Right renal cortex interstitium (tissue), 3 donors: ENCODE results near the gene AKNA. TPM values are rescaled to one million over a fixed set of nuclear protein-coding genes. Genes with fewer than 3 reads are reported as not detected.

Experiments
- DNase-seq, 3 donors: peaks; one replicate each; pipeline ENCODE4 v3.0.0-alpha.2; 2013; ENCODE audit warnings: low read depth in 3 of 3, low spot score in 2 of 3
- polyA plus RNA-seq, 3 donors: library from polyadenylated mRNA; unstranded; fragments of 120-200 nt; gene quantifications; one replicate each; pipeline ENCODE4 v1.2.1, GENCODE V29; 2013; ENCODE audit not compliant: insufficient read length in 3 of 3

The AKNA gene
- polyA plus RNA-seq, 3 donors: 10.5 to 11.1 (median 11.0) TPM

GRCh38 chr9:114291064-114291474 lies 96.7 kb downstream of the AKNA start:
- DNase-seq: peak in 1 of 3 donors; percentile 41

DNA sequence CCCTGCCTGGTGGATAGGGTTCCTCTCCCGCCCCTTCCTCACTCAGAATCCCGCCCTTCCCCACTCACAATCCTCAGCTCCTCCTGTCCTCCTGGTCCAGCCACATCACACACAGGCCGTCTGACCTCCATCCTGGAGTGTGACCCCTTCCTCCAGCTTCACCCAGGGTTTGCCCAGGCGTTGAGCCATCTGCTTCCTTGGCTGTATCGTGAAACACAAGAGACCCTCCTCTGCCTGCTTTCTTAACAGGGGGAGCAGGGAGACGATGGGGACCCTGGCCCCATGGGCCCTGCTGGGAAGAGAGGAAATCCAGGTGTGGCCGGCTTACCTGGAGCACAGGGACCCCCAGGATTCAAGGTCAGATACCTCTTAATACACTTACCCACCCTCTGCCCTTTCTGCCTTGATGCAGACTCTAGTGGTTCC lies 97.2 kb downstream of the AKNA start:
- no peak for DNase-seq

DNA sequence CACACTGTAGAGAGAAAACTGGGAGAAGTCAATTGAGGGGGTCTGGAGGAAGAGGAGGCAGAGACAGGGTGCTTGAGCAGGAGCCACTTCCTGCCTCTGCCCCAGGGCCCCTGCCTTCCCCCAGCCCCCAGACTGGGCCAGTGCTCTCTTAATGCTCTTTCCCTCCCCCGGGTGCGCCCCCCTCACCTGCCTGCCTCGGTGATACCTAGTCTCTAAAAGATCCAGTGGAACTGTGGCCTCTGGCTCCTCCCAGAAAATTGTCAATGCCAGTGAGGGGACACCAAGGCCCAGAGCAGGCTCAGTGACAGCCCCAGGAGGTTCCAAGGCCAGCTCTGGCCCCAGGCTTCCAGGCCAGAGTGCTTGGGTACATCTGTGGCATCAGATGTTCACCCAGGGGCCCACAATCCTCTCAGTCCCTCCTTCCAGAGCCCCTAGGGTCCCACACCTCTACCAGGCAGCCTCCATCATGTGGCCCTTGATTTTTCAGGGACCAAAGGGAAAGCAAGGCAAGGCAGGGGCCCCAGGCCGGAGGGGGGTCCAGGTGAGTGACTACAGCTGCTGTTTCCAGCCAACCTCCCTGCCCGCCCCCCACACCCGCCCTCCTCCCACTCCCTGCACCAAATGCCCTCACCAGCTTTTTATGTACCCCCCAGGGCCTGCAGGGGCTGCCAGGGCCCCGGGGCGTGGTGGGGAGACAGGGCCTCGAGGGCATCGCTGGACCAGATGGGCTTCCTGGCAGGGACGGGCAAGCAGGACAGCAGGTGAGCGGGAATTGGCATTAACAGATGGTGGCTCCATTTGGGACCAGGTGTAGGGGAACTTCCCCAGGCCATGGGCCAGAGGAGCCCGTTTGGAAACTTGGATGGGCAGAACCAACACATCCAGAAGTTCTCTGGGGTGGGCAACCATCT lies 98.0 kb downstream of the AKNA start:
- DNase-seq: no peak

GRCh38 chr9:114289106-114289505 lies 98.7 kb downstream of the AKNA start:
- no peak for DNase-seq

DNA sequence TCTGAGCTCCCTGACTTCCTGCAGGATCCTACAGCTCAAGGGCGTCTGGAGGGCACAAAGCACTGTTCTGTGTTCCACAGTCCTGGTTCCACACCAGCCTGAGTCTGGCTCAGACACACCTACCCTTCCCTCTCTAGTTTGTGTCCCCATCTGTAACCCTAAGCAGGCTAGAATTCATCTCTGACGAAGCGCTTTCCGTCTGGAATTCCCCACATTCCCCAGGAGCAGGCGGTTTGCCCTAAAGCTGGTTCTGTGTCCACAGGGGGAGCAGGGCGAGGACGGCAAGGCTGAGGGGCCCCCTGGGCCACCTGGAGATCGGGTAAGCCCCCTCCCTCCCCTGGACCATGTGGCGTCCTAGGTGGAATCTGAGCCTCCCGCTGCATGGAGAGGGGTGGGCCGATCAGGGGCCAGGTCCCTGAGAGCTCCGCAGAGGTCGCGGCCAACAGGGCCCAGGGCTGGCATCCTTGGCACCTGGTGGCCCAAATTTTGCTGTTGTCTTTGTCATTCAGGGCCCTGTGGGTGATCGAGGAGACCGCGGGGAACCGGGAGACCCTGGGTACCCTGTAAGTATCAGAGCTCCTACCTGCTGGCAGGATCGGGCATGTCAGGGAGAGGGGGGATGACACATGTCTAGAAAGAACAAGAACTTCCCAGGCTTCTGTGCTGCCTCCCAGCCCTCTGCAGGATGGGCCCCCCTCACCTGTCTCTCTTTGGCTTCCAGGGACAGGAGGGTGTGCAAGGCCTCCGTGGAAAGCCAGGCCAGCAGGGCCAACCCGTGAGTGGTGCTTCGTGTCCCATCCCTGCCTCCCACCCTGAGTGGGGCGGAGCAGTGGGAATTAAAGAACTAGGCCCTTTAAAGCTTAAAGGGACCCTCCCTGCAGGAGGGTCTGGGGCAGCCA lies 99.3 kb downstream of the AKNA start:
- DNase-seq: peak in 1 of 3 donors; percentile 23

DNA sequence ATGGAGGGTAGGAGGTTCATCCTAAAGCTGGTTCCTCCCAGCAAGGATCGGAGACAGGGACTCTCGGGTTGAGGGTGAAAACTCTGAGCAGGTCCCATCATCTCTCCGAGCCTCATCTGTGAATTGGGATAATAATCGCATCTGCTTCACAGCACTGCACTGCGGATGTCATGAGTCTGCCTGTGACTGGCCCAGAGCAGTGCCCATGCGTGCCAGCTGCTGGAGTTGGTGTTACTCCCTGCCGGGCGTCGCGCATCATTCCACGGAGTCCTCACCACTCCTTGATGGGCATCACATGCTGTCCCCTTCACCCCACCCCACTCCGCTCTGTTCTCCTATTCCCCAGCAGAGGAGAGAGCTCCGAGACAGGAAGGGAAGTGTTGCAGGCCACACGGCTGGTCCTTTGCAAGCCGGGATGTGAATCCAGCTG lies 100.0 kb downstream of the AKNA start:
- no peak for DNase-seq

DNA sequence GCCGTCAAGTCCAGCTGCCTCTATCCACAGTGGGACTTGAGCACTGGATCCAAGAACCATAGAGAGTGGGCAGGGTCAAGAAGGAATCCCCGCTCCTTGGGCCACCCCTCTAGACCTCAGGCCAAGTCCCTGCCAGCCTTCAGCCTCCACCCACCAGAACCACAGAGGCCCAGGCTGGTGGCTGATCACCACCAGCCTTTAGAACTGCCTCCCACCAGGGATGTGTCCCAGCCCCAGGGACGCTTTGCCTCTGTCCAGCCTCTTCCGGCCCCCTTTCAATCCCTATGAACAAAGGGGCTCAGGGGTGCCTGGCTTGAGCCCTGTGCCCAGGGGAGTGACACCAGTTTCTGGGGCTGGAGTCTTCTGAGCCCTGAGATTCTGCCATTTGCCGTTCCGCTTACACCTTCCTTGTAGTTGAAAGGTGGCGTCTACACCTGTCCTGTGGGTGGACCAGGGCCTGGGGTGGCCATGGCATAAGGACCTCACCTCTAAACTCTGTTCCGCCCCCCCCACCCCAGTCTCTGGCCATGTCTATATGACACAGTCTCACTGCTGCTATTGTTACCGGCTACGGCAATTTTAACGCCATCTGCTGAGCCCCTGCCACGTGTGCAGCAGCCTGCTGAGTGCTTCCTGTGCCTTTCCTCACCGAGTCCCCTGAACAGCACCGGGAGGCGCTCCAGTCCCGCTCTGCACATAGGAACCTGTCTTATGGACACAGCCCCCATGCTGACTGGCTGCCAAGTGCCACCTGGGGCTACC lies 100.6 kb downstream of the AKNA start:
- DNase-seq: no peak

DNA sequence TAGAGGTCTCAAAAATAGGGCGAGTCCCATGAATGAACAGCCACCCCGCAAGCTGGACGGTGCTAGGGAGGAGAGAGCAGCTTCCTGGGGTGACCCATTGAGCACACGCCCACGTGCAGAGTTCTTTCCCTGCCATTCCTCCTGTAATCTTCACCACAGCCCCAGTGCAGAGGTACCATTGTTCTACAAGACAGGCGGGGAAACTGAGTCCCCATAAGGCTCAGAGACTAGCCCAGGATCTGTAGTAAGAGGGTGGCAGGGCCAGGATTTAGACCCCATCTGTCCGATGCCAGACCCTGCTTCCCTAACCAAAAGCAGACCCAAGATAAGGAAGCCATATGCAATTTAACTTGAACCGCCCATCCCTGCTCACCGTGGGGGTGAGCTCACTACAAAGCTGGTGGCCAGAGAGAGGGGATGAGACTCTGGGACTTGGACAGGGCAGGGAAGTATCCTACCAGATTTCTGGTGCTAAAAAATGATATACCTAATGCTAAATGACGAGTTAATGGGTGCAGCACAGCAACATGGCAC lies 101.6 kb downstream of the AKNA start:
- no peak for DNase-seq

DNA sequence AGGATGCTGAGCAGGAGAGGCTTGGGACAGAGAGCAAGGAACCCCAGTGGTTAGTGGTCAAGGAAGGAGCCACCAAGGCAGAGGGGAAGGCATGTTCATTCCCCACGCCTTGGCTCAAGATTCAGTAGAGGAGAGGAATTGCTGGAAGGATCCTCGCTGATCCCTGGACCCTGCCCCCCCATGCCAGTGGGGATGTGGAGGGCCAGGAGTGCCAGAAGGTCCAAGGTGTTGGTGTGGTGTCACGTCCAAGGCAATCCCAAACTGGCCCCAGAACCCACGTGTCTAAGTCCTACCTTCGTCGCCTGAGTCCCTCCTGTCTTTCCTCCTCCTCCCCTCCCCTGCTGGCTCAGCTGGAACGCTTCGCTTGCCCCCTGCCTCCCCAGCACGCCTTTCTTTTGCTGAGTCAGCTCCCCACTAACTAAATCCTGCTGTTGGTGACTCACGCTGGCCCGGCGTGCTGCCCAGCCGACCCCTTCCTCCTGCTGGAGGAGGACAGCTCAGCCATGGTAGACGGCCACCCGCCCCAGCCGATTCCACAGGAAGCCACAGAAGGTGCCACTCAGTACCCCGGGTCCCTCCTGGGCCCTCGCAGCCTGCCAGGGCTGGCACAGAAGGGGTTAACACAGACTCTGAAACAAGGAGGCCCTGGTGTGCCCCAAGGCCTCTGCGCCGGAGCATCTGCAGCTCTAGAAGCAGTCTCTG lies 102.5 kb downstream of the AKNA start:
- DNase-seq: peak in 1 of 3 donors; percentile 35

GRCh38 chr9:114284316-114285060 lies 103.3 kb downstream of the AKNA start:
- DNase-seq: no peak

Other genes starting within 250 kb of the AKNA start
- 10 to 100 TPM; 25.1 to 26.6 (median 26.0) TPM for gene COL27A1, start 232.4 kb downstream of the AKNA start, polyA plus RNA-seq
- under 1 TPM in 2 of 3 donors, not detected in 1; 0.25 to 0.53 TPM for gene ORM1, start 64.9 kb downstream of the AKNA start, polyA plus RNA-seq
- gene ORM2, start 58.1 kb downstream of the AKNA start, polyA plus RNA-seq: not detected
- 1 to 10 TPM; 6.2 to 7.0 (median 6.8) TPM for gene WHRN, start 117.5 kb upstream of the AKNA start, polyA plus RNA-seq
- 100 to 1,000 TPM; 246 to 262 (median 260) TPM for gene ATP6V1G1, start 199.8 kb upstream of the AKNA start, polyA plus RNA-seq
- gene TMEM268, start 223.3 kb upstream of the AKNA start, polyA plus RNA-seq: 10 to 100 TPM in 1 of 3 donors, 1 to 10 TPM in 2; 8.4 to 11.0 (median 9.4) TPM